Activated CD8-positive, alpha-beta T cell treated with anti-CD3 and anti-CD28 coated beads for 36 hours (primary cell): Measurements from ENCODE around the gene PSKH1. TPM values are rescaled to one million over a fixed set of nuclear protein-coding genes. Genes with fewer than 3 reads are reported as not detected.

Experiments
- ATAC-seq: fragments of 200-7000 bp; cut with Tn5 transposase; one replicate; pipeline ENCODE4 v1.10.0; 2021; ENCODE audit warnings: mild to moderate bottlenecking, moderate library complexity
- CTCF ChIA-PET: fragments of 350-600 bp; sonication (Branson Sonifier 250); formaldehyde crosslinking; loops from one replicate; lab custom pipeline; 2021; ENCODE audit warnings: antibody characterized with exemption; lab: Charles Lee
- POLR2A ChIA-PET: fragments of 350-600 bp; sonication (Branson Sonifier 250); formaldehyde crosslinking; loops from one replicate; lab custom pipeline; 2021; ENCODE audit warnings: antibody characterized with exemption; lab: Charles Lee
- DNase-seq: peaks from one replicate; pipeline ENCODE4 v3.0.0-alpha.2; 2020
- H3K27ac Mint-ChIP-seq: one replicate; pipeline ENCODE4 v1.8.0; 2021; ENCODE audit warnings: mild to moderate bottlenecking, mixed read lengths
- H3K27me3 Mint-ChIP-seq: one replicate; pipeline ENCODE4 v1.8.0; 2021; ENCODE audit warnings: mixed read lengths
- H3K36me3 Mint-ChIP-seq: one replicate; pipeline ENCODE4 v1.8.0; 2021; ENCODE audit warnings: low read depth, mixed read lengths
- H3K4me1 Mint-ChIP-seq: one replicate; pipeline ENCODE4 v1.8.0; 2021; ENCODE audit warnings: low read depth, mixed read lengths
- H3K4me3 Mint-ChIP-seq: one replicate; pipeline ENCODE4 v1.8.0; 2021; ENCODE audit warnings: mild to moderate bottlenecking, moderate library complexity, mixed read lengths
- H3K9me3 Mint-ChIP-seq: one replicate; pipeline ENCODE4 v1.8.0; 2021; ENCODE audit warnings: mixed read lengths
- intact Hi-C: fragments of 100-400 bp; cut with micrococcal nuclease; formaldehyde crosslinking; loops from one replicate; pipeline ENCODE4 v1.10.0; 2022
- total RNA-seq, 2 experiments: library from RNA; stranded (reverse); gene quantifications; one replicate each; pipeline ENCODE4 v1.2.3, GENCODE V29; 2021
- TF ChIP-seq, protein P1 (sequence below): fragments of 200-600 bp; IDR thresholded peaks from one replicate; pipeline ENCODE4 v1.8.0; 2022; ENCODE audit warnings: antibody characterized with exemption, mild to moderate bottlenecking

PSKH1 gene
- total RNA-seq, 2 experiments from 2014 or later, result 8.4 to 8.5 TPM

DNA sequence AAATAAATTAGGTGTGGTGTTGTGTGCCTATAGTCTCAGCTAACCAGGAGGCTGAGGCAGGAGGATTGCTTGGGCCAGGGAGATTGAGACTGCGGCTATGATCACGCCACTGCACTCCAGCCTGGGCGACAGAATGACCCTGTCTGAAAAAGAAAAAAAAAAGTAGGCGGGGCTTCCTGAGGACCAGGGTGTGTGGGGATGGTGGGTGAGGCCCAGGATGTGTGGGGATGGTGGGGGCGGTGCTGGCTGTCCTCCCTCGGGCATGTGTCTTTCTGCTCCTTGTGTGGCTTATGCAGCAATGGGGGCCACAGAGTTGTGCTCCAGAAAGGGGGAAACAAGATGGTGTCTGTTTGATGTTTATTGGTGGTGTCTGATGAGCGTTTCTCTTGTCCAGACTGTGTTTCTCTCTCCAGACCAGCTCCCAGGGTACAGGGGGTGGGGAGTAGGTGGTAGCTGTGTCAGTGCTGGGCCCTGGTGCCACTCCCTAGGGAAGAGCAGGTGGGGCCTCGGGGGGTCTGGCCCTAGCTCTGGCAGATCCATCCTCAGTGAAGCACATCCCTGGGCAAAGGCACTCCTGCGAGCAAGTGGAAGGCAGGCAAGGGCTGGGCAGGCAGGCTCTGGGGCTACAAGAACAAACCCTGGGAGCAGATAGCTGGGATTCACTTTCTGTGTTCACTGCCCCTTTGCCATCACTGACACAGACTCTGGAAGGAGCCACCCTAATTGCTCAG is 48.6 kb downstream of the PSKH1 start:
- H3K4me3 Mint-ChIP-seq, result no peak overlapping the region
- H3K27me3 Mint-ChIP-seq, result no peaks in the 10 kb centered on the region
- TF ChIP-seq, protein P1, sequence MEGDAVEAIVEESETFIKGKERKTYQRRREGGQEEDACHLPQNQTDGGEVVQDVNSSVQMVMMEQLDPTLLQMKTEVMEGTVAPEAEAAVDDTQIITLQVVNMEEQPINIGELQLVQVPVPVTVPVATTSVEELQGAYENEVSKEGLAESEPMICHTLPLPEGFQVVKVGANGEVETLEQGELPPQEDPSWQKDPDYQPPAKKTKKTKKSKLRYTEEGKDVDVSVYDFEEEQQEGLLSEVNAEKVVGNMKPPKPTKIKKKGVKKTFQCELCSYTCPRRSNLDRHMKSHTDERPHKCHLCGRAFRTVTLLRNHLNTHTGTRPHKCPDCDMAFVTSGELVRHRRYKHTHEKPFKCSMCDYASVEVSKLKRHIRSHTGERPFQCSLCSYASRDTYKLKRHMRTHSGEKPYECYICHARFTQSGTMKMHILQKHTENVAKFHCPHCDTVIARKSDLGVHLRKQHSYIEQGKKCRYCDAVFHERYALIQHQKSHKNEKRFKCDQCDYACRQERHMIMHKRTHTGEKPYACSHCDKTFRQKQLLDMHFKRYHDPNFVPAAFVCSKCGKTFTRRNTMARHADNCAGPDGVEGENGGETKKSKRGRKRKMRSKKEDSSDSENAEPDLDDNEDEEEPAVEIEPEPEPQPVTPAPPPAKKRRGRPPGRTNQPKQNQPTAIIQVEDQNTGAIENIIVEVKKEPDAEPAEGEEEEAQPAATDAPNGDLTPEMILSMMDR, result no peak
- peak overlapping the region; percentile 62 for H3K27ac Mint-ChIP-seq
- CTCF ChIA-PET, result interaction anchor here (0.6 to 4.4 kb wide), 33 partner anchors 9 to 421 kb away, joined by 3 to 21 read pairs (median 4); partner anchors contain the start of gene NRN1L
- no peaks in the 10 kb centered on the region for H3K9me3 Mint-ChIP-seq
- intact Hi-C loops, result no loop called here
- POLR2A ChIA-PET, result interaction anchor here (0.7 to 1.8 kb wide), 9 partner anchors 10 to 108 kb away, joined by 3 to 6 read pairs (median 3); partner anchors contain the start of gene CTRL
- DNase-seq, result no peak
- ATAC-seq, result no peak
- H3K36me3 Mint-ChIP-seq, result peaks cover 33% of the 10 kb centered on the region
- H3K4me1 Mint-ChIP-seq, result peaks cover 36% of the 10 kb centered on the region

DNA sequence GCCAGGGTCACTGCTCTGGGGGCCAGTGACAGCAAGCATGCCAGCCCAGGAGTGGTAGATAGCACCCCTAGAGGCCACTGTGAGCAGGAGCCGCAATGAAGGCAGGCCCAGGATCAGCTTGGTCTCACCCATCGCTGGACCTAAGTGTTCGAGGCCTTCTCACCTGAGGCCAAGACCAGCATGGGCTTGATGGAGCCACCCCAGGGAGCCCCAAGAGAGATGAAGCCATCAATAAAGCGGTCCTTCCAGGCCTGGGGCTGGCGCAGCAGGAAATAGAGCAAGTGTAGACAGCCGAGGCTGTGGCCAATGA is 49.1 kb downstream of the PSKH1 start:
- peak overlapping the region; percentile 59 for H3K27ac Mint-ChIP-seq

GRCh38 chr16:67942510-67943255 is 49.6 kb downstream of the PSKH1 start:
- Mint-ChIP-seq H3K27me3 (no peaks in the 10 kb centered on the region), H3K27ac (no peak overlapping the region), H3K36me3 (peaks cover 24% of the 10 kb centered on the region), H3K4me3 (no peak overlapping the region), H3K9me3 (no peaks in the 10 kb centered on the region), H3K4me1 (peaks cover 30% of the 10 kb centered on the region)
- intact Hi-C loops, result no loop called here
- no peak for DNase-seq
- ChIA-PET CTCF (interaction anchor here (0.6 to 4.4 kb wide), 26 partner anchors 8 to 196 kb away, joined by 3 to 21 read pairs (median 4); partner anchors contain the start of genes DPEP2NB and NRN1L), POLR2A (interaction anchor here (0.7 to 1.8 kb wide), 7 partner anchors 9 to 109 kb away, joined by 3 to 6 read pairs (median 3); partner anchors contain the start of gene CTRL)
- TF ChIP-seq, protein P1, result peak; percentile 15
- ATAC-seq, result no peak

More for the DNA sequence above, 49.1 kb downstream of the PSKH1 start:
- intact Hi-C loops, result no loop called here
- ATAC-seq (peak; percentile 66), DNase-seq (peak; percentile 59)
- TF ChIP-seq, protein P1, result peak; percentile 61
- peaks cover 33% of the 10 kb centered on the region for H3K4me1 Mint-ChIP-seq
- ChIA-PET POLR2A (interaction anchor here (0.7 to 1.8 kb wide), 8 partner anchors 10 to 109 kb away, joined by 3 to 6 read pairs (median 3); partner anchors contain the start of gene CTRL), CTCF (interaction anchor here (0.6 to 4.4 kb wide), 29 partner anchors 9 to 196 kb away, joined by 3 to 21 read pairs (median 4); partner anchors contain the start of genes DPEP2NB and NRN1L)
- H3K36me3 Mint-ChIP-seq, result peaks cover 28% of the 10 kb centered on the region
- no peak overlapping the region for H3K4me3 Mint-ChIP-seq
- H3K9me3 Mint-ChIP-seq, result no peaks in the 10 kb centered on the region
- no peaks in the 10 kb centered on the region for H3K27me3 Mint-ChIP-seq

- intact Hi-C loops, result no loop called here
Measured at GRCh38 chr16:67943256-67943618, 50.2 kb downstream of the PSKH1 start.

More at GRCh38 chr16:67943256-67943618, 50.2 kb downstream of the PSKH1 start:
- POLR2A ChIA-PET, result interaction anchor here (1.2 kb wide), 1 partner anchor 10 kb away, joined by 3 read pairs; no protein-coding TSS in a partner anchor
- DNase-seq (no peak), ATAC-seq (no peak)
- Mint-ChIP-seq H3K27me3 (no peaks in the 10 kb centered on the region), H3K4me3 (no peak overlapping the region), H3K4me1 (peaks cover 30% of the 10 kb centered on the region), H3K27ac (no peak overlapping the region), H3K9me3 (no peaks in the 10 kb centered on the region), H3K36me3 (peaks cover 24% of the 10 kb centered on the region)
- CTCF ChIA-PET, result interaction anchor here (1.1 to 3.4 kb wide), 6 partner anchors 8 to 98 kb away, joined by 3 to 19 read pairs (median 12); partner anchors contain the start of genes DPEP2NB and NRN1L
- TF ChIP-seq, protein P1, result no peak
